ENCODE results near the gene ZNF3. TPM values are rescaled to one million over a fixed set of nuclear protein-coding genes. Genes with fewer than 3 reads are reported as not detected.
A peak's percentile ranks its signal among the peaks of the same experiment; 100 is the strongest.

ZNF3 gene
- total and polyA plus RNA-seq, 2 donors from 2014 or later: 15.8 to 30.8 TPM

DNA sequence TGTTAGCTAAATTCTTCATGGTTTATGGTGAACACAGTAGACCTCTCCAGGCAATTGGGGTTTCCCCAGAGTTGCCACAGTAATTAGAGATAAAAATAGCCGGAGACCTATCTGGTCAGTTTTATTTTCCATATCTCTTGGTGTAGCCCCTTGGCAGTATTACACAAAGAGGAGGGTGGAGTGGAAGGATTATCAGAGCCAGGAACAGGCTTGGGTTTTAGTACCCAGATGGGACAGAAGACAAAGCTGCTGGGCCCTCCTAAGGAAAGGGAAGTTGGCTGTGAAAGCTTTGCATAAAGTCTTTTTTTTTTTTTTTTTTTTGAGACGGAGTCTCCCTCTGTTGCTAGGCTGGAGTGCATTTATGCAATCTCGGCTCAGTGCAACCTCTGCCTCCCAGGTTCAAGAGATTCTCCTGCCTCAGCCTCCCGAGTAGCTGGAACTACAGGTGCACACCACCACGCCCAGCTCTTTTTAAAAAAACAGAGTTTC, 22.2 kb downstream of the ZNF3 start:
- no peak for DNase-seq
- Histone ChIP-seq H3K4me1 (ENCODE audit: control insufficient read depth in 2 of 3, insufficient read depth in 2 of 3, low read depth in 1 of 3, low read length in 3 of 3) (no peaks in the 10 kb centered on the region), H3K9ac (ENCODE audit: low read length in 3 of 3) (no peak overlapping the region), H3K27ac (ENCODE audit: low read depth in 2 of 2, low read length in 2 of 2) (no peak overlapping the region), H3K27me3 (ENCODE audit: control insufficient read depth, insufficient read depth, low read length) (no peaks in the 10 kb centered on the region), H3K9me3 (ENCODE audit: control insufficient read depth in 2 of 3, insufficient read depth in 1 of 3, low read length in 3 of 3) (no peaks in the 10 kb centered on the region), H3K4me3 (ENCODE audit: low read length in 3 of 3) (no peak overlapping the region), H3K36me3 (ENCODE audit: control insufficient read depth in 2 of 3, insufficient read depth in 3 of 3, low read length in 3 of 3) (peaks cover 13 to 45% (median 26%) of the 10 kb centered on the region in 3 donors)
- TF ChIP-seq, protein P1, sequence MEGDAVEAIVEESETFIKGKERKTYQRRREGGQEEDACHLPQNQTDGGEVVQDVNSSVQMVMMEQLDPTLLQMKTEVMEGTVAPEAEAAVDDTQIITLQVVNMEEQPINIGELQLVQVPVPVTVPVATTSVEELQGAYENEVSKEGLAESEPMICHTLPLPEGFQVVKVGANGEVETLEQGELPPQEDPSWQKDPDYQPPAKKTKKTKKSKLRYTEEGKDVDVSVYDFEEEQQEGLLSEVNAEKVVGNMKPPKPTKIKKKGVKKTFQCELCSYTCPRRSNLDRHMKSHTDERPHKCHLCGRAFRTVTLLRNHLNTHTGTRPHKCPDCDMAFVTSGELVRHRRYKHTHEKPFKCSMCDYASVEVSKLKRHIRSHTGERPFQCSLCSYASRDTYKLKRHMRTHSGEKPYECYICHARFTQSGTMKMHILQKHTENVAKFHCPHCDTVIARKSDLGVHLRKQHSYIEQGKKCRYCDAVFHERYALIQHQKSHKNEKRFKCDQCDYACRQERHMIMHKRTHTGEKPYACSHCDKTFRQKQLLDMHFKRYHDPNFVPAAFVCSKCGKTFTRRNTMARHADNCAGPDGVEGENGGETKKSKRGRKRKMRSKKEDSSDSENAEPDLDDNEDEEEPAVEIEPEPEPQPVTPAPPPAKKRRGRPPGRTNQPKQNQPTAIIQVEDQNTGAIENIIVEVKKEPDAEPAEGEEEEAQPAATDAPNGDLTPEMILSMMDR (IDR thresholded peaks at IDR 0.05; ENCODE audit: borderline replicate concordance, extremely low read depth, insufficient read depth): no peak
- intact Hi-C loops (cut with DNase I): no loop called here
- FAIRE-seq: no peak

DNA sequence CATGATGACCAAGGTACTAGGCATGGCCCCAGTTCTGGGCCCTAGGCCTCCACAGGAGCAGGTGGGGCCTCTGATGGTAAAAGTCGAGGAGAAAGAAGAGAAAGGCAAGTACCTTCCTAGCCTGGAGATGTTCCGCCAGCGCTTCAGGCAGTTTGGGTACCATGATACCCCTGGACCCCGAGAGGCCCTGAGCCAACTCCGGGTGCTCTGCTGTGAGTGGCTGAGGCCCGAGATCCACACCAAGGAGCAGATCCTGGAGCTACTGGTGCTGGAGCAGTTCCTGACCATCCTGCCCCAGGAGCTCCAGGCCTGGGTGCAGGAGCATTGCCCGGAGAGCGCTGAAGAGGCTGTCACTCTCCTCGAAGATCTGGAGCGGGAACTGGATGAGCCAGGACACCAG, 24.5 kb downstream of the ZNF3 start:
- TF ChIP-seq, protein P1 (IDR thresholded peaks at IDR 0.05; ENCODE audit: borderline replicate concordance, extremely low read depth, insufficient read depth): no peak
- Histone ChIP-seq H3K4me3 (ENCODE audit: low read length in 3 of 3) (no peak overlapping the region), H3K36me3 (ENCODE audit: control insufficient read depth in 2 of 3, insufficient read depth in 3 of 3, low read length in 3 of 3) (peaks cover 8 to 34% (median 18%) of the 10 kb centered on the region in 3 donors), H3K27ac (ENCODE audit: low read depth in 2 of 2, low read length in 2 of 2) (no peak overlapping the region), H3K9ac (ENCODE audit: low read length in 3 of 3) (no peak overlapping the region), H3K9me3 (ENCODE audit: control insufficient read depth in 2 of 3, insufficient read depth in 1 of 3, low read length in 3 of 3) (no peaks in the 10 kb centered on the region), H3K27me3 (ENCODE audit: control insufficient read depth, insufficient read depth, low read length) (no peaks in the 10 kb centered on the region), H3K4me1 (ENCODE audit: control insufficient read depth in 2 of 3, insufficient read depth in 2 of 3, low read depth in 1 of 3, low read length in 3 of 3) (no peaks in the 10 kb centered on the region)
- FAIRE-seq (no peak), DNase-seq (peak in 1 of 5 donors; percentile 33)
- intact Hi-C loops (cut with DNase I): no loop called here

DNA sequence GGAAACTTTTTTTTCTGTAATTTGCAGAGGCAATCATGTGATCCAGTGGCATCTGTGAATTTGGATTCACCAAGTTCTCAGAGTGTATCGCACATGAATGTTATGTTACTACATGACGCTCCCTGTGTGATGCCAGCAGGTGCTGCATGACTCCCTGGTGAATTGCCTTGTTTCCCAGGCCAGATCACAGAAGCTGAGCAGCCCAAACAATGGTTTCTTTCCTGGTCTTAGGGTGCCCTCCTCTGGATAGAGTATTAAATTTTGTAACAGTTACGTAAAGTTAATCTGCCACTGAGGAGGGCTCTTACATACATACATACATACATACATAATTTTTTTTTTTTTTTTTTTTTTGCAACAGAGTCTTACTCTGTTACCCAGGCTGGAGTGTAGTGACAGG, 28.3 kb downstream of the ZNF3 start:
- peak in 4 of 5 donors; percentile 9 to 78 (median 44) for DNase-seq
- Histone ChIP-seq H3K4me3 (ENCODE audit: low read length in 3 of 3) (no peak overlapping the region), H3K9ac (ENCODE audit: low read length in 3 of 3) (no peak overlapping the region), H3K27ac (ENCODE audit: low read depth in 2 of 2, low read length in 2 of 2) (no peak overlapping the region), H3K36me3 (ENCODE audit: control insufficient read depth in 2 of 3, insufficient read depth in 3 of 3, low read length in 3 of 3) (peaks cover 0 to 14% (median 5%) of the 10 kb centered on the region in 3 donors), H3K4me1 (ENCODE audit: control insufficient read depth in 2 of 3, insufficient read depth in 2 of 3, low read depth in 1 of 3, low read length in 3 of 3) (peaks cover 0 to 16% (median 0%) of the 10 kb centered on the region in 3 donors), H3K9me3 (ENCODE audit: control insufficient read depth in 2 of 3, insufficient read depth in 1 of 3, low read length in 3 of 3) (no peaks in the 10 kb centered on the region), H3K27me3 (ENCODE audit: control insufficient read depth, insufficient read depth, low read length) (no peaks in the 10 kb centered on the region)
- no peak for FAIRE-seq
- intact Hi-C loops (cut with DNase I): no loop called here
- TF ChIP-seq, protein P1 (IDR thresholded peaks at IDR 0.05; ENCODE audit: borderline replicate concordance, extremely low read depth, insufficient read depth): peak; percentile 34

DNA sequence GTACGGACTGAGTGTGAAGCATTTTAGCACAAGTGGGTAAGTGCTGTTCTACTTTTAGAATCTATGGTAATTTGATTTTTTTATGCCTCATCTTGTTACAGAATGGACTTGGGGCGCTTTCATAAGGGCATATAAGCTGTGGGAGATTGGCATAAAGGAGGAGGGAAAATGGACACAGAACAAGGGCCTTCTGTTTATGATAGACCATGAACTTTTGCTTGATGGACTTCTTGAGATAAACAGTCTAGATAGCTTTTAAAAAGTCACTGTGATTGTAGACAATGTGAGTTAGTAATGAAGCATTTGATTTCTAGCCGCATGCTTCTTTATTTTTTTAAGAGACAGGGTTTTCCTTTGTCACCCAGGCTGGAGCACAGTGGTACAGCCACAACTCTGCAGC, 29.9 kb downstream of the ZNF3 start:
- Histone ChIP-seq H3K9ac (ENCODE audit: low read length in 3 of 3) (no peak overlapping the region), H3K4me1 (ENCODE audit: control insufficient read depth in 2 of 3, insufficient read depth in 2 of 3, low read depth in 1 of 3, low read length in 3 of 3) (peaks cover 0 to 16% (median 0%) of the 10 kb centered on the region in 3 donors), H3K27ac (ENCODE audit: low read depth in 2 of 2, low read length in 2 of 2) (no peak overlapping the region), H3K9me3 (ENCODE audit: control insufficient read depth in 2 of 3, insufficient read depth in 1 of 3, low read length in 3 of 3) (no peaks in the 10 kb centered on the region), H3K27me3 (ENCODE audit: control insufficient read depth, insufficient read depth, low read length) (no peaks in the 10 kb centered on the region), H3K4me3 (ENCODE audit: low read length in 3 of 3) (no peak overlapping the region), H3K36me3 (ENCODE audit: control insufficient read depth in 2 of 3, insufficient read depth in 3 of 3, low read length in 3 of 3) (no peaks in the 10 kb centered on the region)
- DNase-seq (no peak), FAIRE-seq (no peak)
- TF ChIP-seq, protein P1 (IDR thresholded peaks at IDR 0.05; ENCODE audit: borderline replicate concordance, extremely low read depth, insufficient read depth): no peak
- intact Hi-C loops (cut with DNase I): no loop called here
